ENCODE results near the gene ZBTB16.
A peak's percentile ranks its signal among the peaks of the same experiment; 100 is the strongest.
"Not testable (repeated sequence)": the region's sequence is repeated elsewhere in the genome, so short reads cannot be mapped to it uniquely, and the experiment has no call there.

Gene ZBTB16

GRCh38 chr11:114040706-114041211, 18.8 kb upstream of the ZBTB16 start:
- H3K27ac ChIP-seq = peak overlapping the region; percentile 42; the same call in 1 of the 2 replicates
- TF ChIP-seq ZFX (IDR thresholded peaks at IDR 0.05; ENCODE audit: borderline replicate concordance) (no peak), CTCF (IDR thresholded peaks at IDR 0.05) (no peak)

GRCh38 chr11:114042234-114042633, 17.3 kb upstream of the ZBTB16 start:
- TF ChIP-seq ZFX (IDR thresholded peaks at IDR 0.05; ENCODE audit: borderline replicate concordance) = no peak
- no peak for TF ChIP-seq CTCF (IDR thresholded peaks at IDR 0.05)
- H3K27ac ChIP-seq = no peak overlapping the region

GRCh38 chr11:114044042-114044871, 15.3 kb upstream of the ZBTB16 start:
- TF ChIP-seq ZFX (IDR thresholded peaks at IDR 0.05; ENCODE audit: borderline replicate concordance) = no peak
- TF ChIP-seq CTCF (IDR thresholded peaks at IDR 0.05) = no peak
- no peak overlapping the region for H3K27ac ChIP-seq

GRCh38 chr11:114047327-114047726, 12.2 kb upstream of the ZBTB16 start:
- TF ChIP-seq CTCF (IDR thresholded peaks at IDR 0.05) (no peak), ZFX (IDR thresholded peaks at IDR 0.05; ENCODE audit: borderline replicate concordance) (no peak)
- no peak overlapping the region for H3K27ac ChIP-seq

- TF ChIP-seq ZFX (IDR thresholded peaks at IDR 0.05; ENCODE audit: borderline replicate concordance) = no peak
- H3K27ac ChIP-seq = no peak overlapping the region
These were observed 10.5 kb upstream of the ZBTB16 start for GRCh38 chr11:114049050-114049449.

- H3K27ac ChIP-seq = not testable (repeated sequence)
These were observed 9.7 kb upstream of the ZBTB16 start for GRCh38 chr11:114049766-114050165.

GRCh38 chr11:114050258-114050927, 9.1 kb upstream of the ZBTB16 start:
- no peak overlapping the region for H3K27ac ChIP-seq
- no peak for TF ChIP-seq ZFX (IDR thresholded peaks at IDR 0.05; ENCODE audit: borderline replicate concordance)
- TF ChIP-seq CTCF (IDR thresholded peaks at IDR 0.05) = no peak

- TF ChIP-seq ZFX (IDR thresholded peaks at IDR 0.05; ENCODE audit: borderline replicate concordance) = no peak
- TF ChIP-seq CTCF (IDR thresholded peaks at IDR 0.05) = no peak
- no peak overlapping the region for H3K27ac ChIP-seq
These were observed 8.0 kb upstream of the ZBTB16 start for GRCh38 chr11:114051558-114051957.
